Mesenteric fat pad (tissue), 1 donor: Measurements from ENCODE around the gene EFHB. TPM values are rescaled to one million over a fixed set of nuclear protein-coding genes. Genes with fewer than 3 reads are reported as not detected.
"Not testable (repeated sequence)": the region's sequence is repeated elsewhere in the genome, so short reads cannot be mapped to it uniquely, and the experiment has no call there.

Source experiments
- DNase-seq: peaks from one replicate; pipeline ENCODE4 v3.0.0-alpha.2; 2020; ENCODE audit warnings: low spot score
- long read RNA-seq: library from polyadenylated mRNA; unstranded; transcript quantifications from one replicate; pipeline ENCODE4 v2.0.0, GENCODE V29; 2020
- total RNA-seq: library from RNA; stranded (reverse); fragmentation: NEBNext Ultra II Directional; extraction: Animal tissue kit (Norgen Biotek cat#: 25700); gene quantifications from one replicate; pipeline ENCODE4 v1.2.1, GENCODE V29; 2021
- donor health status: DM: yes; HTN: yes; CAD: no.

Gene EFHB
- total RNA-seq: 1.3 TPM
- long read RNA-seq, partial matches to known transcripts: 0 of 1 reads
- long read RNA-seq, other reads (novel, unspliced or antisense): 1 of 1 reads

- no peak for DNase-seq
Measured at GRCh38 chr3:19934098-19934566, at the start of gene EFHB. Gene EFHB (minus strand): TSS chr3:19934217. CDS start chr3:19934018, 199 bp downstream.

GRCh38 chr3:19972054-19972453 lies 38.0 kb upstream of the EFHB start:
- no peak for DNase-seq

- DNase-seq: no peak
Measured at GRCh38 chr3:19970327-19970726, 36.3 kb upstream of the EFHB start.

- no peak for DNase-seq
Measured at GRCh38 chr3:19967812-19968211, 33.8 kb upstream of the EFHB start.

GRCh38 chr3:19967208-19967607 lies 33.2 kb upstream of the EFHB start:
- no peak for DNase-seq

- no peak for DNase-seq
Measured at GRCh38 chr3:19961960-19962359, 27.9 kb upstream of the EFHB start.

- DNase-seq: no peak
Measured at GRCh38 chr3:19960696-19961095, 26.7 kb upstream of the EFHB start.

GRCh38 chr3:19959505-19959904 lies 25.5 kb upstream of the EFHB start:
- no peak for DNase-seq

- DNase-seq: not testable (repeated sequence)
Measured at GRCh38 chr3:19957354-19957753, 23.3 kb upstream of the EFHB start.

- no peak for DNase-seq
Measured at GRCh38 chr3:19954676-19955075, 20.7 kb upstream of the EFHB start.

GRCh38 chr3:19950316-19950715 lies 16.3 kb upstream of the EFHB start:
- DNase-seq: no peak

- DNase-seq: no peak
Measured at GRCh38 chr3:19948226-19948591, 14.2 kb upstream of the EFHB start.

- no peak for DNase-seq
Measured at GRCh38 chr3:19947549-19948225, 13.7 kb upstream of the EFHB start.

- DNase-seq: peak; percentile 99
Measured at GRCh38 chr3:19946832-19947548, 13.0 kb upstream of the EFHB start, which contains the start of gene RAB5A. Gene RAB5A (plus strand): TSS chr3:19947097. CDS start chr3:19950899, 3,802 bp downstream.

- DNase-seq: no peak
Measured at GRCh38 chr3:19945969-19946831, 12.2 kb upstream of the EFHB start.

GRCh38 chr3:19945534-19945933 lies 11.5 kb upstream of the EFHB start:
- no peak for DNase-seq

GRCh38 chr3:19940643-19941042 lies 6.6 kb upstream of the EFHB start:
- no peak for DNase-seq

- no peak for DNase-seq
Measured at GRCh38 chr3:19938295-19938627, 4.2 kb upstream of the EFHB start.

GRCh38 chr3:19937459-19938294 lies 3.7 kb upstream of the EFHB start:
- DNase-seq: no peak

- DNase-seq: no peak
Measured at GRCh38 chr3:19932422-19932821, 1.6 kb downstream of the EFHB start.

- DNase-seq: no peak
Measured at GRCh38 chr3:19931767-19932188, 2.2 kb downstream of the EFHB start.
